ENCODE results near the gene TRAF2. TPM values are rescaled to one million over a fixed set of nuclear protein-coding genes. Genes with fewer than 3 reads are reported as not detected.

TRAF2 gene
- total and polyA plus RNA-seq, 9 of the 15 experiments (the other 6 are each of a cell fraction or from before 2014, with no cell fraction given): 0.24 to 45.2 (median 18.0) TPM

DNA sequence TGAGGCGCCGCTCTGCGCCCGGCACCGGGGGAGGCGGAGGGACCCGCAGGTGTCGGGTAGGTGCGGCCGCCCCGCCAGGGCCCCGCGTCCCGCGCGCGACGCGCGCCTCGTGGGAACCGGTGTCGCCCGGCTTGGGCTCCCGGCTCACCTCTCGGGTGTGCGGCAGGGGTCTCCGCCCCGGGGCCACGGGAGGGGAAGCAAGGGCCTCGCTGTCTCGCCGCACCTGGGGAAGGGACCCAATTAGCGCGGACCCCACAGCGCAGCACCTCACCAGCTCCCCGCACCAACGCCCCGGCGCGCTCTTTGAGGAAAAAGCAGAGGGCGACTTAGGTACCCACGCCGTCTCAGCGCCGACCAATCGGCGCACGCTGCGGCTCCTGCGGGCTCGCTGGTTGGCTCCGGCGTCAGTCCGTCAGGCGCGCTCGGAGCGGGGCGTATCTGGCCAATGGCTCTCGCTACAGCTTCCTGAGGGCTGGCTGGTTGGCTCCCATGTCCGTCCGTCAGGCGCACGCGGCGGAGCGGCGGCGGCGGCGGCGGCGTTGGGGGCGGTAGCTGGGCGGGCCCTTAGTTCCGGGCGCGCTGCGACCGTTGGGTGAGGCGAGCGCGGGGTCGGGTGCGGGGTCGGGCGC is at the start of gene TRAF2 (continued):
- TF ChIP-seq SRSF9 (IDR thresholded peaks at IDR 0.05; ENCODE audit: borderline replicate concordance, low read depth, low read length): no peak
- no peak for TF ChIP-seq RBM39 (optimal IDR thresholded peaks at IDR 0.05; ENCODE audit: low read depth, low read length)
- TF ChIP-seq HLTF (IDR thresholded peaks at IDR 0.05): no peak
- TF ChIP-seq, protein P1, sequence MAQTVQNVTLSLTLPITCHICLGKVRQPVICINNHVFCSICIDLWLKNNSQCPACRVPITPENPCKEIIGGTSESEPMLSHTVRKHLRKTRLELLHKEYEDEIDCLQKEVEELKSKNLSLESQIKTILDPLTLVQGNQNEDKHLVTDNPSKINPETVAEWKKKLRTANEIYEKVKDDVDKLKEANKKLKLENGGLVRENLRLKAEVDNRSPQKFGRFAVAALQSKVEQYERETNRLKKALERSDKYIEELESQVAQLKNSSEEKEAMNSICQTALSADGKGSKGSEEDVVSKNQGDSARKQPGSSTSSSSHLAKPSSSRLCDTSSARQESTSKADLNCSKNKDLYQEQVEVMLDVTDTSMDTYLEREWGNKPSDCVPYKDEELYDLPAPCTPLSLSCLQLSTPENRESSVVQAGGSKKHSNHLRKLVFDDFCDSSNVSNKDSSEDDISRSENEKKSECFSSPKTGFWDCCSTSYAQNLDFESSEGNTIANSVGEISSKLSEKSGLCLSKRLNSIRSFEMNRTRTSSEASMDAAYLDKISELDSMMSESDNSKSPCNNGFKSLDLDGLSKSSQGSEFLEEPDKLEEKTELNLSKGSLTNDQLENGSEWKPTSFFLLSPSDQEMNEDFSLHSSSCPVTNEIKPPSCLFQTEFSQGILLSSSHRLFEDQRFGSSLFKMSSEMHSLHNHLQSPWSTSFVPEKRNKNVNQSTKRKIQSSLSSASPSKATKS (CRISPR knock-in tag; IDR thresholded peaks at IDR 0.05): no peak
- TF ChIP-seq PHF8 (IDR thresholded peaks at IDR 0.05; ENCODE audit: borderline replicate concordance, low read length): peak; percentile 80; the same call in 1 of the 2 replicates
- peak; percentile 83 for TF ChIP-seq SAFB (IDR thresholded peaks at IDR 0.05; ENCODE audit: borderline replicate concordance, low read depth, low read length)
- TF ChIP-seq CBX3 (IDR thresholded peaks at IDR 0.05; ENCODE audit: borderline replicate concordance in 1 of 2, low read length in 2 of 2): no peak
- no peak for TF ChIP-seq ZNF239 (CRISPR knock-in tag; IDR thresholded peaks at IDR 0.05)
- TF ChIP-seq MBD2 (IDR thresholded peaks at IDR 0.05; ENCODE audit: borderline replicate concordance, low read depth): peak; percentile 100
- TF ChIP-seq, protein P2, sequence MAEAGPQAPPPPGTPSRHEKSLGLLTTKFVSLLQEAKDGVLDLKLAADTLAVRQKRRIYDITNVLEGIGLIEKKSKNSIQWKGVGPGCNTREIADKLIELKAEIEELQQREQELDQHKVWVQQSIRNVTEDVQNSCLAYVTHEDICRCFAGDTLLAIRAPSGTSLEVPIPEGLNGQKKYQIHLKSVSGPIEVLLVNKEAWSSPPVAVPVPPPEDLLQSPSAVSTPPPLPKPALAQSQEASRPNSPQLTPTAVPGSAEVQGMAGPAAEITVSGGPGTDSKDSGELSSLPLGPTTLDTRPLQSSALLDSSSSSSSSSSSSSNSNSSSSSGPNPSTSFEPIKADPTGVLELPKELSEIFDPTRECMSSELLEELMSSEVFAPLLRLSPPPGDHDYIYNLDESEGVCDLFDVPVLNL (CRISPR knock-in tag; IDR thresholded peaks at IDR 0.05; ENCODE audit: low read depth): no peak
- peak; percentile 71 to 79 for TF ChIP-seq NRF1 (conservative IDR thresholded peaks at IDR 0.05 in 1 of 2, IDR thresholded peaks at IDR 0.05 in 1 of 2)
- no peak for TF ChIP-seq ZKSCAN8 (CRISPR knock-in tag; IDR thresholded peaks at IDR 0.05)
- TF ChIP-seq MYC (IDR thresholded peaks at IDR 0.05; ENCODE audit: low read depth, low read length): peak; percentile 86
- TF ChIP-seq MYC (CRISPR knock-in tag; IDR thresholded peaks at IDR 0.05; ENCODE audit: borderline replicate concordance, low read depth): no peak
- no peak for TF ChIP-seq MCM3 (IDR thresholded peaks at IDR 0.05)
- TF ChIP-seq ZNF696 (CRISPR knock-in tag; conservative IDR thresholded peaks at IDR 0.05): no peak
- TF ChIP-seq, protein P3, sequence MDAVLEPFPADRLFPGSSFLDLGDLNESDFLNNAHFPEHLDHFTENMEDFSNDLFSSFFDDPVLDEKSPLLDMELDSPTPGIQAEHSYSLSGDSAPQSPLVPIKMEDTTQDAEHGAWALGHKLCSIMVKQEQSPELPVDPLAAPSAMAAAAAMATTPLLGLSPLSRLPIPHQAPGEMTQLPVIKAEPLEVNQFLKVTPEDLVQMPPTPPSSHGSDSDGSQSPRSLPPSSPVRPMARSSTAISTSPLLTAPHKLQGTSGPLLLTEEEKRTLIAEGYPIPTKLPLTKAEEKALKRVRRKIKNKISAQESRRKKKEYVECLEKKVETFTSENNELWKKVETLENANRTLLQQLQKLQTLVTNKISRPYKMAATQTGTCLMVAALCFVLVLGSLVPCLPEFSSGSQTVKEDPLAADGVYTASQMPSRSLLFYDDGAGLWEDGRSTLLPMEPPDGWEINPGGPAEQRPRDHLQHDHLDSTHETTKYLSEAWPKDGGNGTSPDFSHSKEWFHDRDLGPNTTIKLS (IDR thresholded peaks at IDR 0.05; ENCODE audit: borderline replicate concordance, low read depth): peak; percentile 45; the same call in 1 of the 2 replicates
- TF ChIP-seq, protein P4, sequence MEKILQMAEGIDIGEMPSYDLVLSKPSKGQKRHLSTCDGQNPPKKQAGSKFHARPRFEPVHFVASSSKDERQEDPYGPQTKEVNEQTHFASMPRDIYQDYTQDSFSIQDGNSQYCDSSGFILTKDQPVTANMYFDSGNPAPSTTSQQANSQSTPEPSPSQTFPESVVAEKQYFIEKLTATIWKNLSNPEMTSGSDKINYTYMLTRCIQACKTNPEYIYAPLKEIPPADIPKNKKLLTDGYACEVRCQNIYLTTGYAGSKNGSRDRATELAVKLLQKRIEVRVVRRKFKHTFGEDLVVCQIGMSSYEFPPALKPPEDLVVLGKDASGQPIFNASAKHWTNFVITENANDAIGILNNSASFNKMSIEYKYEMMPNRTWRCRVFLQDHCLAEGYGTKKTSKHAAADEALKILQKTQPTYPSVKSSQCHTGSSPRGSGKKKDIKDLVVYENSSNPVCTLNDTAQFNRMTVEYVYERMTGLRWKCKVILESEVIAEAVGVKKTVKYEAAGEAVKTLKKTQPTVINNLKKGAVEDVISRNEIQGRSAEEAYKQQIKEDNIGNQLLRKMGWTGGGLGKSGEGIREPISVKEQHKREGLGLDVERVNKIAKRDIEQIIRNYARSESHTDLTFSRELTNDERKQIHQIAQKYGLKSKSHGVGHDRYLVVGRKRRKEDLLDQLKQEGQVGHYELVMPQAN (IDR thresholded peaks at IDR 0.05; ENCODE audit: borderline replicate concordance): peak; percentile 37; the same call in 1 of the 2 replicates
- no peak for TF ChIP-seq EP300 (IDR thresholded peaks at IDR 0.05; ENCODE audit: low read length)
- TF ChIP-seq ZBED1 (IDR thresholded peaks at IDR 0.05): 0 out of 2 replicates have a peak, but pooled peaks have one; percentile 18
- no peak for TF ChIP-seq NFATC3 (IDR thresholded peaks at IDR 0.05)
- TF ChIP-seq ZNF134 (CRISPR knock-in tag; conservative IDR thresholded peaks at IDR 0.05): no peak
- peak; percentile 88 for TF ChIP-seq EP400 (IDR thresholded peaks at IDR 0.05)
- TF ChIP-seq DDX20 (tag; IDR thresholded peaks at IDR 0.05; ENCODE audit: low read depth): no peak
